H9 (cell line): Measurements from ENCODE around the gene ASB15. TPM values are rescaled to one million over a fixed set of nuclear protein-coding genes. Genes with fewer than 3 reads are reported as not detected.

Experiments
- DNase-seq: peaks from one replicate; pipeline ENCODE4 v3.0.0-alpha.2; 2017
- H2AFZ ChIP-seq: one replicate; pipeline ENCODE4 v1.6.1; 2013; ENCODE audit warnings: mild to moderate bottlenecking, low read length, control low read depth, moderate library complexity
- H2AK5ac ChIP-seq: 2 replicates; pipeline ENCODE4 v1.6.1; 2013; ENCODE audit warnings: low read length, control low read depth, mixed read lengths; ENCODE audit not compliant: insufficient read length
- H2BK120ac ChIP-seq: one replicate; pipeline ENCODE4 v1.6.1; 2013; ENCODE audit warnings: low read depth, mild to moderate bottlenecking, low read length, control low read depth, inconsistent platforms; ENCODE audit not compliant: poor library complexity, severe bottlenecking
- H2BK12ac ChIP-seq: 2 replicates; pipeline ENCODE4 v1.6.1; 2013; ENCODE audit warnings: low read length, control low read depth, mixed read lengths, low read depth; ENCODE audit not compliant: insufficient read length
- H2BK15ac ChIP-seq: 2 replicates; pipeline ENCODE4 v1.6.1; 2013; ENCODE audit warnings: low read depth, low read length, control low read depth
- H2BK20ac ChIP-seq: one replicate; pipeline ENCODE4 v1.6.1; 2013; ENCODE audit warnings: low read depth, mild to moderate bottlenecking, low read length, control low read depth, inconsistent platforms; ENCODE audit not compliant: poor library complexity, severe bottlenecking
- H2BK5ac ChIP-seq: 2 replicates; pipeline ENCODE4 v1.6.1; 2013; ENCODE audit warnings: low read length, control low read depth, mixed read lengths; ENCODE audit not compliant: insufficient read length
- H3K14ac ChIP-seq: 2 replicates; pipeline ENCODE4 v1.6.1; 2013; ENCODE audit warnings: low read length, control low read depth; ENCODE audit not compliant: insufficient read depth
- H3K18ac ChIP-seq: 2 replicates; pipeline ENCODE4 v1.6.1; 2013; ENCODE audit warnings: low read depth, mild to moderate bottlenecking, mixed read lengths, low read length, control low read depth; ENCODE audit not compliant: insufficient read length
- H3K23ac ChIP-seq: 2 replicates; pipeline ENCODE4 v1.6.1; 2013; ENCODE audit warnings: low read length, control low read depth, mixed read lengths, low read depth; ENCODE audit not compliant: insufficient read length
- H3K23me2 ChIP-seq: 2 replicates; pipeline ENCODE4 v1.6.1; 2013; ENCODE audit warnings: low read depth, mild to moderate bottlenecking, mixed read lengths, low read length, control low read depth; ENCODE audit not compliant: insufficient read length, poor library complexity, severe bottlenecking
- H3K27ac ChIP-seq: 2 replicates; pipeline ENCODE4 v1.5.1; 2013; ENCODE audit warnings: low read length, control low read depth, mixed read lengths, low read depth; ENCODE audit not compliant: insufficient read length
- H3K27me3 ChIP-seq: 2 replicates; pipeline ENCODE4 v1.6.1; 2013; ENCODE audit warnings: low read length, control low read depth, inconsistent platforms; ENCODE audit not compliant: insufficient read depth
- H3K4ac ChIP-seq: 2 replicates; pipeline ENCODE4 v1.6.1; 2013; ENCODE audit warnings: low read depth, mild to moderate bottlenecking, control low read depth, inconsistent platforms, low read length, moderate library complexity
- H3K4me1 ChIP-seq: 2 replicates; pipeline ENCODE4 v1.6.1; 2013; ENCODE audit warnings: low read length, control low read depth, inconsistent platforms; ENCODE audit not compliant: insufficient read depth
- H3K4me2 ChIP-seq: 2 replicates; pipeline ENCODE4 v1.6.1; 2013; ENCODE audit warnings: low read length, control low read depth, mixed read lengths; ENCODE audit not compliant: insufficient read length, insufficient read depth
- H3K56ac ChIP-seq: 2 replicates; pipeline ENCODE4 v1.6.1; 2013; ENCODE audit warnings: low read depth, mild to moderate bottlenecking, mixed read lengths, low read length, control low read depth; ENCODE audit not compliant: insufficient read length
- H3K79me1 ChIP-seq: 2 replicates; pipeline ENCODE4 v1.6.1; 2013; ENCODE audit warnings: low read depth, mild to moderate bottlenecking, moderate library complexity, low read length, control low read depth, inconsistent platforms; ENCODE audit not compliant: insufficient read depth, poor library complexity, severe bottlenecking
- H3K79me2 ChIP-seq: 2 replicates; pipeline ENCODE4 v1.6.1; 2013; ENCODE audit warnings: low read length, control low read depth, inconsistent platforms; ENCODE audit not compliant: insufficient read depth
- H3K9ac ChIP-seq: 2 replicates; pipeline ENCODE4 v1.6.1; 2013; ENCODE audit warnings: low read length, control low read depth, mixed read lengths; ENCODE audit not compliant: insufficient read length; ENCODE audit errors: extremely low read depth
- H3K9me3 ChIP-seq: one replicate; pipeline ENCODE4 v1.6.1; 2013; ENCODE audit warnings: low read depth, low read length, inconsistent platforms; ENCODE audit not compliant: control insufficient read depth
- H3T11ph ChIP-seq: one replicate; pipeline ENCODE4 v1.6.1; 2013; ENCODE audit warnings: mild to moderate bottlenecking, low read length, control low read depth, inconsistent platforms
- H4K20me1 ChIP-seq: one replicate; pipeline ENCODE4 v1.6.1; 2013; ENCODE audit not compliant: control insufficient read depth, insufficient read length, insufficient read depth
- H4K5ac ChIP-seq: 2 replicates; pipeline ENCODE4 v1.6.1; 2013; ENCODE audit warnings: low read depth, mild to moderate bottlenecking, mixed read lengths, low read length, control low read depth; ENCODE audit not compliant: insufficient read length
- H4K8ac ChIP-seq: replicated peaks from 2 replicates; pipeline ENCODE4 v1.6.1; 2013; ENCODE audit warnings: low read length, control low read depth, mixed read lengths, low read depth; ENCODE audit not compliant: insufficient read length
- H4K91ac ChIP-seq: 2 replicates; pipeline ENCODE4 v1.6.1; 2013; ENCODE audit warnings: low read depth, mild to moderate bottlenecking, moderate library complexity, mixed read lengths, low read length, control low read depth; ENCODE audit not compliant: insufficient read length
- H3K27ac Mint-ChIP-seq, 3 experiments: 2 replicates in 2 of 3; 3 replicates in 1 of 3; pipeline ENCODE4 v1.8.0; 2020 to 2021; ENCODE audit warnings: mixed read lengths in 3 of 3, mild to moderate bottlenecking in 1 of 3, moderate library complexity in 1 of 3
- H3K27me3 Mint-ChIP-seq: 2 replicates; pipeline ENCODE4 v1.8.0; 2021; ENCODE audit warnings: low read depth, mild to moderate bottlenecking, moderate library complexity, mixed read lengths
- H3K36me3 Mint-ChIP-seq, 3 experiments: 2 replicates in 2 of 3; 3 replicates in 1 of 3; pipeline ENCODE4 v1.8.0; 2020 to 2021; ENCODE audit warnings: low read depth in 3 of 3, mixed read lengths in 3 of 3; ENCODE audit not compliant: insufficient read depth in 1 of 3
- H3K4me1 Mint-ChIP-seq, 2 experiments: 2 replicates each; pipeline ENCODE4 v1.8.0; 2020; ENCODE audit warnings: mixed read lengths in 2 of 2
- H3K4me3 Mint-ChIP-seq, 2 experiments: 2 replicates in 1 of 2; 3 replicates in 1 of 2; pipeline ENCODE4 v1.8.0; 2020 to 2021; ENCODE audit warnings: mild to moderate bottlenecking in 2 of 2, mixed read lengths in 2 of 2, moderate library complexity in 1 of 2
- H3K9me3 Mint-ChIP-seq, 2 experiments: 2 replicates in 1 of 2; 3 replicates in 1 of 2; pipeline ENCODE4 v1.8.0; 2020; ENCODE audit warnings: mild to moderate bottlenecking in 2 of 2, mixed read lengths in 2 of 2, moderate library complexity in 1 of 2
- CTCF ChIP-seq: fragments of 200-600 bp; sonication (generic); conservative IDR thresholded peaks from 3 replicates; pipeline ENCODE4 v1.8.0; 2021; ENCODE audit warnings: antibody characterized with exemption, mild to moderate bottlenecking
- WGBS: extraction: QIAGEN DNeasy Blood & Tissue Kit; methylation state at CpG from one replicate; pipeline ENCODE4 v1.1.7; 2013; ENCODE audit warnings: missing lambda C conversion rate, low lambda C conversion rate, mixed read lengths; ENCODE audit not compliant: insufficient read length; ENCODE audit errors: extremely low coverage; 5-methylcytosine and 5-hydroxymethylcytosine counted together
- total RNA-seq: library from RNA; stranded (reverse); gene quantifications from 2 replicates; pipeline ENCODE4 v1.2.1, GENCODE V29; 2021

The ASB15 gene
- total RNA-seq, 1 experiment from 2014 or later: not detected

GRCh38 chr7:123615344-123615743 is 13.7 kb downstream of the ASB15 start:
- no peak overlapping the region for H3K27ac Mint-ChIP-seq
- no peak overlapping the region for H2BK15ac ChIP-seq
- no CpG with 5 or more reads among the region's 2 CpGs for WGBS
- H4K91ac ChIP-seq: no peak overlapping the region
- H3K18ac ChIP-seq: no peak overlapping the region
- no peaks in the 10 kb centered on the region for H3K27me3 Mint-ChIP-seq
- no peaks in the 10 kb centered on the region for H3K79me2 ChIP-seq
- H3K9ac ChIP-seq: no peak overlapping the region
- H3K27me3 ChIP-seq: no peaks in the 10 kb centered on the region
- H3K4me3 Mint-ChIP-seq: no peak overlapping the region
- no peak overlapping the region for H2BK12ac ChIP-seq
- H3K36me3 Mint-ChIP-seq: no peaks in the 10 kb centered on the region
- no peaks in the 10 kb centered on the region for H3K9me3 ChIP-seq
- H3K9me3 Mint-ChIP-seq: no peaks in the 10 kb centered on the region
- H3T11ph ChIP-seq: no peak overlapping the region
- H3K14ac ChIP-seq: no peak overlapping the region
- no peak overlapping the region for H4K8ac ChIP-seq
- no peak overlapping the region for H3K23ac ChIP-seq
- H2BK5ac ChIP-seq: no peak overlapping the region
- no peaks in the 10 kb centered on the region; a peak in 1 of 4 replicates for H3K4me1 Mint-ChIP-seq
- no peak overlapping the region for H2AFZ ChIP-seq
- no peaks in the 10 kb centered on the region; the same call in 1 of the 2 replicates for H3K4me1 ChIP-seq
- TF ChIP-seq CTCF: no peak
- no peaks in the 10 kb centered on the region for H3K79me1 ChIP-seq
- H3K23me2 ChIP-seq: no peaks in the 10 kb centered on the region
- H3K4me2 ChIP-seq: no peak overlapping the region
- no peaks in the 10 kb centered on the region for H4K20me1 ChIP-seq
- H4K5ac ChIP-seq: no peak overlapping the region
- H3K56ac ChIP-seq: no peak overlapping the region
- no peak overlapping the region for H2BK20ac ChIP-seq
- no peak overlapping the region for H2BK120ac ChIP-seq
- DNase-seq: no peak
- H3K27ac ChIP-seq: no peak overlapping the region
- H3K4ac ChIP-seq: no peak overlapping the region
- H2AK5ac ChIP-seq: no peak overlapping the region
